ENCODE results near the gene PGS1. TPM values are rescaled to one million over a fixed set of nuclear protein-coding genes. Genes with fewer than 3 reads are reported as not detected.

The PGS1 gene
- total RNA-seq, 1 donor from 2014 or later: 37.9 TPM

- no peak for DNase-seq (ENCODE audit: low read depth)
Observed at GRCh38 chr17:78345791-78346494, 32.5 kb upstream of the PGS1 start.

GRCh38 chr17:78346605-78347250 lies 31.7 kb upstream of the PGS1 start:
- no peak for DNase-seq (ENCODE audit: low read depth)

GRCh38 chr17:78347453-78347852 lies 31.0 kb upstream of the PGS1 start:
- no peak for DNase-seq (ENCODE audit: low read depth)

GRCh38 chr17:78348055-78348770 lies 30.2 kb upstream of the PGS1 start:
- DNase-seq (ENCODE audit: low read depth): no peak

- no peak for DNase-seq (ENCODE audit: low read depth)
Observed at GRCh38 chr17:78349891-78350642, 28.4 kb upstream of the PGS1 start.

GRCh38 chr17:78351449-78352006 lies 26.9 kb upstream of the PGS1 start:
- peak; percentile 82 for DNase-seq (ENCODE audit: low read depth)

GRCh38 chr17:78353834-78354233 lies 24.6 kb upstream of the PGS1 start:
- no peak for DNase-seq (ENCODE audit: low read depth)

- no peak for DNase-seq (ENCODE audit: low read depth)
Observed at GRCh38 chr17:78355045-78355641, 23.3 kb upstream of the PGS1 start.

- no peak for DNase-seq (ENCODE audit: low read depth)
Observed at GRCh38 chr17:78355701-78356100, 22.7 kb upstream of the PGS1 start.

- no peak for DNase-seq (ENCODE audit: low read depth)
Observed at GRCh38 chr17:78356101-78356713, 22.2 kb upstream of the PGS1 start.

- DNase-seq (ENCODE audit: low read depth): peak; percentile 90
Observed at GRCh38 chr17:78357177-78357586, 21.3 kb upstream of the PGS1 start.

- peak; percentile 71 for DNase-seq (ENCODE audit: low read depth)
Observed at GRCh38 chr17:78357672-78358537, 20.5 kb upstream of the PGS1 start.

GRCh38 chr17:78358538-78359320 lies 19.7 kb upstream of the PGS1 start:
- DNase-seq (ENCODE audit: low read depth): peak; percentile 63

- DNase-seq (ENCODE audit: low read depth): no peak
Observed at GRCh38 chr17:78359321-78359996, 19.0 kb upstream of the PGS1 start.

GRCh38 chr17:78359997-78360370 lies 18.5 kb upstream of the PGS1 start, which contains the start of gene SOCS3:
Gene SOCS3, minus strand, starts transcription at chr17:78360077. Its CDS starts 982 bp downstream, at chr17:78359095.
- DNase-seq (ENCODE audit: low read depth): peak; percentile 97

- peak; percentile 89 for DNase-seq (ENCODE audit: low read depth)
Observed at GRCh38 chr17:78360371-78361224, 17.9 kb upstream of the PGS1 start.

GRCh38 chr17:78361225-78361701 lies 17.2 kb upstream of the PGS1 start:
- DNase-seq (ENCODE audit: low read depth): no peak

All from myocyte (in vitro differentiated cells).